Activated naive CD4-positive, alpha-beta T cell treated with anti-CD3 and anti-CD28 coated beads, Interleukin-2, amount 50 U/mL, for 16 hours (primary cell): ENCODE data around the gene PTPRG.

Experiments
- DNase-seq: peaks from one replicate; pipeline ENCODE4 v3.0.0-alpha.2; 2020

PTPRG gene

GRCh38 chr3:61663356-61664104, 102.2 kb downstream of the PTPRG start:
- DNase-seq, result no peak

- DNase-seq, result no peak
These were observed 102.7 kb downstream of the PTPRG start for GRCh38 chr3:61664105-61664482.

- no peak for DNase-seq
These were observed 103.8 kb downstream of the PTPRG start for GRCh38 chr3:61665121-61665520.

- DNase-seq, result no peak
These were observed 104.6 kb downstream of the PTPRG start for GRCh38 chr3:61665987-61666386.

GRCh38 chr3:61666615-61667330, 105.4 kb downstream of the PTPRG start:
- DNase-seq, result no peak

GRCh38 chr3:61667383-61667782, 106.0 kb downstream of the PTPRG start:
- no peak for DNase-seq

- no peak for DNase-seq
These were observed 106.4 kb downstream of the PTPRG start for GRCh38 chr3:61667814-61668213.

- DNase-seq, result no peak
These were observed 107.0 kb downstream of the PTPRG start for GRCh38 chr3:61668317-61668864.

- DNase-seq, result no peak
These were observed 107.8 kb downstream of the PTPRG start for GRCh38 chr3:61669203-61669602.

GRCh38 chr3:61669668-61670299, 108.4 kb downstream of the PTPRG start:
- DNase-seq, result no peak

- no peak for DNase-seq
These were observed 112.3 kb downstream of the PTPRG start for GRCh38 chr3:61673651-61674050.

- no peak for DNase-seq
These were observed 113.2 kb downstream of the PTPRG start for GRCh38 chr3:61674596-61674995.

GRCh38 chr3:61679026-61679425, 117.7 kb downstream of the PTPRG start:
- no peak for DNase-seq

- no peak for DNase-seq
These were observed 119.2 kb downstream of the PTPRG start for GRCh38 chr3:61680617-61681016.

- no peak for DNase-seq
These were observed 120.3 kb downstream of the PTPRG start for GRCh38 chr3:61681636-61682035.

GRCh38 chr3:61682671-61683548, 121.5 kb downstream of the PTPRG start:
- no peak for DNase-seq

- DNase-seq, result no peak
These were observed 122.3 kb downstream of the PTPRG start for GRCh38 chr3:61683549-61684236.

- no peak for DNase-seq
These were observed 123.0 kb downstream of the PTPRG start for GRCh38 chr3:61684386-61684785.

GRCh38 chr3:61685755-61686154, 124.4 kb downstream of the PTPRG start:
- no peak for DNase-seq

- no peak for DNase-seq
These were observed 124.9 kb downstream of the PTPRG start for GRCh38 chr3:61686228-61686648.

GRCh38 chr3:61687206-61687605, 125.8 kb downstream of the PTPRG start:
- no peak for DNase-seq
